CD8-positive, alpha-beta memory T cell (primary cell): Measurements from ENCODE around the gene CCR9. TPM values are rescaled to one million over a fixed set of nuclear protein-coding genes. Genes with fewer than 3 reads are reported as not detected.

Source experiments
- CTCF ChIA-PET: fragments of 350-600 bp; sonication (Branson Sonifier 250); formaldehyde crosslinking; loops from one replicate; lab custom pipeline; 2021; ENCODE audit warnings: antibody characterized with exemption; lab: Charles Lee
- POLR2A ChIA-PET: fragments of 350-600 bp; sonication (Branson Sonifier 250); formaldehyde crosslinking; loops from one replicate; lab custom pipeline; 2021; ENCODE audit warnings: antibody characterized with exemption; lab: Charles Lee
- DNase-seq, 5 donors: peaks; one replicate each; pipeline versions ENCODE4 v3.0.0 to v3.0.0-alpha.2; 2020 to 2022; ENCODE audit warnings: mixed read lengths in 1 of 5
- H3K27ac ChIP-seq: one replicate; pipeline ENCODE4 v1.7.0; 2013; ENCODE audit warnings: low read depth, mild to moderate bottlenecking, low read length, moderate library complexity
- H3K27me3 ChIP-seq: 2 replicates; pipeline ENCODE4 v1.7.0; 2013; ENCODE audit warnings: low read length, mild to moderate bottlenecking; ENCODE audit not compliant: insufficient read depth, poor library complexity, severe bottlenecking
- H3K36me3 ChIP-seq: 2 replicates; pipeline ENCODE4 v1.7.0; 2013; ENCODE audit warnings: mild to moderate bottlenecking, low read length, moderate library complexity; ENCODE audit not compliant: insufficient read depth
- H3K4me1 ChIP-seq: 2 replicates; pipeline ENCODE4 v1.7.0; 2013; ENCODE audit warnings: mild to moderate bottlenecking, low read length, moderate library complexity; ENCODE audit not compliant: insufficient read depth
- H3K4me3 ChIP-seq: 2 replicates; pipeline ENCODE4 v1.7.0; 2013; ENCODE audit warnings: mild to moderate bottlenecking, low read length
- H3K9me3 ChIP-seq: 2 replicates; pipeline ENCODE4 v1.7.0; 2013; ENCODE audit warnings: mild to moderate bottlenecking, low read length
- H3K27ac Mint-ChIP-seq, 8 donors: one replicate each; pipeline ENCODE4 v1.8.0; 2020 to 2021; ENCODE audit warnings: mixed read lengths in 8 of 8, mild to moderate bottlenecking in 6 of 8, inconsistent platforms in 3 of 8, moderate library complexity in 3 of 8
- H3K27me3 Mint-ChIP-seq, 2 donors: one replicate each; pipeline ENCODE4 v1.8.0; 2020 to 2021; ENCODE audit warnings: mixed read lengths in 2 of 2, mild to moderate bottlenecking in 1 of 2, moderate library complexity in 1 of 2
- H3K36me3 Mint-ChIP-seq, 3 donors: one replicate each; pipeline ENCODE4 v1.8.0; 2020 to 2021; ENCODE audit warnings: mixed read lengths in 3 of 3, inconsistent platforms in 1 of 3, mild to moderate bottlenecking in 1 of 3
- H3K4me1 Mint-ChIP-seq, 3 donors: one replicate each; pipeline ENCODE4 v1.8.0; 2020 to 2021; ENCODE audit warnings: mixed read lengths in 3 of 3, inconsistent platforms in 1 of 3, mild to moderate bottlenecking in 1 of 3
- H3K4me3 Mint-ChIP-seq, 7 donors: one replicate each; pipeline ENCODE4 v1.8.0; 2020 to 2021; ENCODE audit warnings: mixed read lengths in 7 of 7, mild to moderate bottlenecking in 6 of 7, moderate library complexity in 4 of 7, inconsistent platforms in 2 of 7
- H3K9me3 Mint-ChIP-seq, 5 donors: one replicate each; pipeline ENCODE4 v1.8.0; 2020 to 2022; ENCODE audit warnings: mixed read lengths in 5 of 5, mild to moderate bottlenecking in 3 of 5, moderate library complexity in 2 of 5, inconsistent platforms in 1 of 5
- polyA plus RNA-seq: library from polyadenylated mRNA; unstranded; fragments of 300-500 nt; fragmentation: Illumina TruSeq; gene quantifications from one replicate; pipeline ENCODE4 v1.2.3, GENCODE V29; 2021
- total RNA-seq, 2 experiments: library from RNA; stranded (reverse); gene quantifications; one replicate each; pipeline ENCODE4 v1.2.3, GENCODE V29; 2021

CCR9 gene
- total and polyA plus RNA-seq, 3 experiments from 2014 or later = 1.4 to 8.3 (median 7.3) TPM

DNA sequence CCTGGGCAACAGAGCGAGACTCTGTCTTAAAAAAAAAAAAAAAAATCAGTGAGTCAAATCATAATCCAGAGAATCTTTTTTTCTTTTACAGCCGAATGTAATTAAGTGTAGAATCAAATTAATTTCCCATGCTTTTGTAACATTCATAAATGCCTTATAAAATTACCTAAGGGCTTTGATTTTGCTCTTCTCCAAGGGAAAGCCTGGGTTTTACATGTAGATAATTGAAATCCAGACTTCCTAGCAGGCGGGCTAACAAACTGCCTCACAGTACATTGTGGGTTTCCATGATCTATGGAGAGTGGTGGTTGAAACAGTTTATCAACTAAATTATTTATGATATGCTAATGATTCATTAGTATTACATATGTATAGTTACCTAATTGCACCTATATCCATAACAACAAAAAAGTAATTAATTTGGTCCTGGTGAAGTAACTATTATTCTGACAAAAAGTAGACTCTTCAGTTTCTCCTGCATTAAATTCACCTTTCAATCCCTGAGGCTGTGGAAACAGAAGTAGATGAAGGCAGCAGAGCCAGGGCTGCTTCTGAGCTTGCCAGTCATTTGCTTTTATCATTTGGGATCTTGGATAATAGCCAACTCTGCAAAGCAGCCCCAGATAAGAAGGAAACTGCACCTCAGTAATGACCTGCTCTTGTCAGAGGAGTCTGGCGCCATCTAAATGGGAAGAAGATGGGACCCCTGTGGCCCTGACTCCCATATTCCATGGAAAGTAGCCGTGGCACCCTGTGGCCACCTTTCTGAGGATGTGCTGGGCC is 9.5 kb downstream of the CCR9 start:
- CTCF ChIA-PET = interaction anchor here (0.9 kb wide), 1 partner anchor 13 kb away, joined by 3 read pairs; no protein-coding TSS in a partner anchor
- H3K27me3 ChIP-seq = no peaks in the 10 kb centered on the region
- H3K27ac Mint-ChIP-seq = no peak overlapping the region
- H3K27ac ChIP-seq = no peak overlapping the region
- H3K4me1 Mint-ChIP-seq = peaks cover 5 to 72% (median 6%) of the 10 kb centered on the region in 3 donors
- H3K9me3 ChIP-seq = no peaks in the 10 kb centered on the region
- H3K4me1 ChIP-seq = peaks cover 16% of the 10 kb centered on the region
- peaks cover 6 to 17% of the 10 kb centered on the region in 2 donors for H3K27me3 Mint-ChIP-seq
- H3K9me3 Mint-ChIP-seq = peaks cover 0 to 2% (median 0%) of the 10 kb centered on the region in 5 donors
- DNase-seq = no peak
- H3K4me3 Mint-ChIP-seq = no peak overlapping the region
- no peaks in the 10 kb centered on the region for H3K36me3 ChIP-seq
- POLR2A ChIA-PET = no interaction called here
- peaks cover 5 to 57% (median 7%) of the 10 kb centered on the region in 3 donors for H3K36me3 Mint-ChIP-seq
- H3K4me3 ChIP-seq = no peak overlapping the region

DNA sequence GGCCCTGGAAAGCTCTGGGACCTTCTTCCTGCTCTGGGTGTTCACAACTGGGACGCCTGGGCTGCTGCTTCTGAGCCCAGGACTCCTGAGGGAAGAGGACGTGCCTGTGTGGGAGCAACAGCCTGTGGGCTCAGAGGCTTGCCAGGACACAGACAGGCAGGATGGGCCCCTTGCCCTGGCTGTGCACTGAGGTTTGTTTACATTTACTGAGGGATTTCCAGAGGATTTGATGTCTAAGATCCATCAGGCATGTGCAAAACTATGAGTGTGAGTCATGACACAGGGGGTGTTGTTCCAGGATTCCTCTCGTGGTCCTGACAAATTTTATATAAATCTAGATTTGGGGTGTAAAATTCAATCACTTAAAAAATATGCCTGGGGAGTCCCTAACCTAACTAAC is 10.6 kb downstream of the CCR9 start:
- no peak overlapping the region for H3K4me3 ChIP-seq
- no peaks in the 10 kb centered on the region for H3K27me3 ChIP-seq
- H3K4me1 ChIP-seq = peaks cover 14% of the 10 kb centered on the region
- no peak for DNase-seq
- ChIA-PET POLR2A (no interaction called here), CTCF (no interaction called here)
- H3K36me3 Mint-ChIP-seq = peaks cover 5 to 63% (median 7%) of the 10 kb centered on the region in 3 donors
- H3K9me3 Mint-ChIP-seq = peaks cover 0 to 2% (median 0%) of the 10 kb centered on the region in 5 donors
- H3K9me3 ChIP-seq = no peaks in the 10 kb centered on the region
- H3K27me3 Mint-ChIP-seq = peaks cover 0 to 17% of the 10 kb centered on the region in 2 donors
- H3K4me1 Mint-ChIP-seq = peaks cover 5 to 64% (median 5%) of the 10 kb centered on the region in 3 donors
- no peaks in the 10 kb centered on the region for H3K36me3 ChIP-seq
- H3K4me3 Mint-ChIP-seq = no peak overlapping the region
- no peak overlapping the region for H3K27ac ChIP-seq
- H3K27ac Mint-ChIP-seq = no peak overlapping the region

DNA sequence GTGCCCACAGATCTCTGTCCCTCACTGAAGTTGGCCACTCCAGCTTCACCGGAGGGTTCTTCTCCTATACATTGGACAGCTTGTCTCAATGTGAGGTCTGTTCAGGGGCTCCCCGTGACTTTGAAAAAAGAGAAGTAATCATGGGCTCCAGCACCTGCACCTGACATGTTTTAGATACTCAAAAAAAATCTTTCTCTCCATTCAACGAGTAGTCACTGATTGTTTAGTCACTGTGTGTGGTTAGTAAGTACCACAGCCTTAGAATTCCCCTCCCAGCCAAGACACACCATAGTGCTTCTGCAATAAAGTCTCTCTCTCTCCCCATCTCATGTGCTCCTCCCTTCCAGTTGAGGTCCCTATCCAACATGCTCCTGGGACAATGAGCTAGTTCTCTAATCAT is 18.6 kb downstream of the CCR9 start:
- DNase-seq = no peak
- Histone ChIP-seq H3K9me3 (no peaks in the 10 kb centered on the region), H3K4me3 (no peak overlapping the region), H3K27ac (no peak overlapping the region), H3K4me1 (peaks cover 18% of the 10 kb centered on the region), H3K27me3 (no peaks in the 10 kb centered on the region), H3K36me3 (no peaks in the 10 kb centered on the region)
- Mint-ChIP-seq H3K27ac (peak overlapping the region in 2 of 8 donors; percentile 26 to 55), H3K4me1 (peaks cover 25 to 56% (median 40%) of the 10 kb centered on the region in 3 donors), H3K27me3 (peaks cover 0 to 3% of the 10 kb centered on the region in 2 donors), H3K4me3 (peak overlapping the region in 1 of 7 donors; percentile 16), H3K36me3 (peaks cover 13 to 59% (median 15%) of the 10 kb centered on the region in 3 donors), H3K9me3 (no peaks in the 10 kb centered on the region)
- ChIA-PET POLR2A (interaction anchor here (0.6 to 1.2 kb wide), 2 partner anchors 15 to 73 kb away, joined by 3 to 6 read pairs; no protein-coding TSS in a partner anchor), CTCF (interaction anchor here (0.7 to 1.3 kb wide), 4 partner anchors 20 to 144 kb away, joined by 3 to 4 read pairs (median 4); no protein-coding TSS in a partner anchor)

DNA sequence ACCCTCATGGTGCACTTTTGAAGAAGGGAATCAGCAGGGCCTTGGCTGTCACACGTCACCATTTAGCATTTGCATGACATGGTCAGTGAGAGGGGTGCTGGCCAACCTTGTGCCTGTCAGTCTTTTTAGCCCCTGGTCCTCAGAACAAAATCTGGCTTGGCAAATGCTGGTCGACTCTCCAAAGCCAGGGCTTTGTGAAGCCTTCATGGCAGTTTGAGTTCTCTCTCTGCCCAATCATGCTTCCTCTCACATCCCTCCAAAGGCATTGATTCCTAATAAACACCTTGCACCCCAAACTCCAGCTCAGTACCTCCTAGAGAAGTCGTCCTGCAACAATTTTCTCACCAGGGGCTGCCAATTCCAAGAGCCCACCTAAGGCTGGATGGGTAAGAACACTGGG is 19.4 kb downstream of the CCR9 start:
- Mint-ChIP-seq H3K9me3 (no peaks in the 10 kb centered on the region), H3K27ac (peak overlapping the region in 1 of 8 donors; percentile 43), H3K4me3 (no peak overlapping the region), H3K36me3 (peaks cover 10 to 58% (median 22%) of the 10 kb centered on the region in 3 donors), H3K27me3 (peaks cover 0 to 4% of the 10 kb centered on the region in 2 donors), H3K4me1 (peaks cover 30 to 62% (median 46%) of the 10 kb centered on the region in 3 donors)
- POLR2A ChIA-PET = no interaction called here
- CTCF ChIA-PET = interaction anchor here (0.7 to 1.3 kb wide), 4 partner anchors 11 to 62 kb away, joined by 3 read pairs; no protein-coding TSS in a partner anchor
- Histone ChIP-seq H3K9me3 (no peaks in the 10 kb centered on the region), H3K4me1 (peaks cover 18% of the 10 kb centered on the region), H3K27me3 (no peaks in the 10 kb centered on the region), H3K4me3 (no peak overlapping the region), H3K27ac (no peak overlapping the region), H3K36me3 (no peaks in the 10 kb centered on the region)
- no peak for DNase-seq

DNA sequence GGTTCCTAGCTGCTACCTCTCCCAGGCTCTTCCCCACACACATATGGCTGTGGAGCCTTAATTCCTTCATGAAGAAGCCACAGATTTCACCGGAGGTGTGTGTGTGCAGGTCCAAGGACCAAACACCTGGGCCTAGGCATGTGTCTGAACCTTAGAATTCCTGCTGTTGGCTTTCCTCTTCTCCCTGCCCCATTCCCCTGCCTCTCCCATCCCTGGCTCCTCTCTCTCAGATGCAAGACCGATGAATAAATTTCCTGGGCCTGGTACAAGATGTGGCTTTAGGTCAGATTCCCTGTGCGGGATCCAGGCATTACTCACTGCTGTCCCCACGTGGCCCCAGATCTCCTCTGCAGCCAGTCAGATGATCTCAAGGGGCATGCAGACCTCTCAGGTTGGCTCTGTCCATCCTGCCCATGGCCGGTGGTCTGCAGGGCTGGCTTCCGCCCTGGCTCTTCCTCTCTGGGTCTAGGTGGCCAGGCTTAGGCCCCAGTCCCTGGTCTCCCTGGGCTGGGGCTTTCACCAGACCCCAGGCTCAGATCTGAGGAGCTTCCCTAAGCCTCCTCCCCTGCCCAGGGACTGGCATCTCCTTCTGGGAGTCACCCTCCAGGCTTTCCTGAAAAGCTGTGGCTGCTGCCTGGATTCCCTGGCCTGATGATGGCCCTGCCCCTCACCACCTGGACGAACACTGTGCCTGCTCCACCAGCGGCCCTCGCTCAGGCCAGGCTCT is 20.5 kb downstream of the CCR9 start:
- H3K4me1 Mint-ChIP-seq = peaks cover 36 to 73% (median 51%) of the 10 kb centered on the region in 3 donors
- peaks cover 10 to 52% (median 22%) of the 10 kb centered on the region in 3 donors for H3K36me3 Mint-ChIP-seq
- H3K4me1 ChIP-seq = peaks cover 18% of the 10 kb centered on the region
- DNase-seq = no peak
- H3K9me3 Mint-ChIP-seq = no peaks in the 10 kb centered on the region
- no peak overlapping the region for H3K4me3 ChIP-seq
- CTCF ChIA-PET = interaction anchor here (1.3 to 2.3 kb wide), 3 partner anchors 14 to 23 kb away, joined by 3 to 11 read pairs (median 5); no protein-coding TSS in a partner anchor
- H3K27ac Mint-ChIP-seq = peak overlapping the region in 2 of 8 donors; percentile 50 to 80
- no peaks in the 10 kb centered on the region for H3K9me3 ChIP-seq
- H3K4me3 Mint-ChIP-seq = peak overlapping the region in 1 of 7 donors; percentile 27
- H3K27me3 ChIP-seq = no peaks in the 10 kb centered on the region
- H3K27ac ChIP-seq = no peak overlapping the region
- POLR2A ChIA-PET = interaction anchor here (0.9 kb wide), 1 partner anchor 9 kb away, joined by 3 read pairs; no protein-coding TSS in a partner anchor
- H3K27me3 Mint-ChIP-seq = peaks cover 0 to 4% of the 10 kb centered on the region in 2 donors
- no peaks in the 10 kb centered on the region for H3K36me3 ChIP-seq

DNA sequence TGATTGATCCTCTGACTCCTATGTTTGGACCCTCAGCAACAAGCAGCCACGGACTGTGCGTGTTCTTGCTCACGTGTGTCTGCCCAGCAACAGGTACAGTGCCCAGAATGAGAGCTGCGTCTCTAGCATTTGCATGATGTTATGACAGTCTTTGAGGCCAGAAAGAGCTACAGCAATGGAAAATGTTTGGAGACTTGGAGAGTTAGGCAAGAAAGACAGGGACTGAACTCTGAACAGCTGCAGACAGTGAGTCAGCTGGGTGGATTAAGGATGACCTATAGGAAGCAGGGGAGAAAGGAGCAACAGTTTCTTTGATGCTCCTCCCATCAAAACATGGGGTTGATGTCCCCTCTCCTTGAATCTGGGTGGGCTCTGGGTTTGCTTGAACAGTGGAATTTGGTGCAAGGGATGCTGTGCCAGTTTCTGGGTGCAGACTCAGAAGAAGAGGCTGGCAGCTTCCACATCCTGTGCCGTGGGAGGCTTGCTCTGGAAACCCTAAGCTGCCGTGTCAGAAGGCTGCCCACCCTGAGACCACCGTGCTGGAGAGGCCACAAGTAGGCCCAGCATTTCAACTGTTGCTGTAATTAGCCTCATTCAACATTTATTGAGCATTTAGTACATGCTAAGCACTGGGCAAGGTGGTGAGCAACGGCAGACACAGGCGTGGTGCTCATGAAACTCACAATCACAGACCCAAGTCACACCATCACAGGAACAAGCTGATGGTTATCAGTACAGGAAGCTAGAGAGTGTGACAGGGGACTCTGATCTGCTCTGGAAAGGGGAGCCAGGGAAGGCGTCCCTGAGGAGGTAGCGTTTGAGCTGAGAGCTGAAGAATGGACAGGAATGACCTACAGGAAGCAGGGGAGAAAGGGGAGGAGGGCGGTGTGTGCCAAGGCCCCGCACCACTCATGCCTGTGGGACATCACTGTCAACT is 21.7 kb downstream of the CCR9 start:
- Histone ChIP-seq H3K36me3 (no peaks in the 10 kb centered on the region), H3K4me3 (no peak overlapping the region), H3K27me3 (no peaks in the 10 kb centered on the region), H3K9me3 (no peaks in the 10 kb centered on the region), H3K4me1 (peaks cover 18% of the 10 kb centered on the region), H3K27ac (no peak overlapping the region)
- ChIA-PET POLR2A (interaction anchor here (0.6 to 2.0 kb wide), 6 partner anchors 8 to 560 kb away, joined by 3 to 7 read pairs (median 4); no protein-coding TSS in a partner anchor), CTCF (interaction anchor here (1.0 to 2.3 kb wide), 4 partner anchors 13 to 25 kb away, joined by 3 to 11 read pairs (median 4); no protein-coding TSS in a partner anchor)
- Mint-ChIP-seq H3K27ac (peak overlapping the region in 6 of 8 donors; percentile 26 to 80 (median 52)), H3K4me1 (peaks cover 39 to 83% (median 58%) of the 10 kb centered on the region in 3 donors), H3K4me3 (peak overlapping the region; percentile 1 to 64 (median 49)), H3K9me3 (no peaks in the 10 kb centered on the region), H3K36me3 (peaks cover 10 to 47% (median 25%) of the 10 kb centered on the region in 3 donors), H3K27me3 (peaks cover 0 to 4% of the 10 kb centered on the region in 2 donors)
- peak in 3 of 5 donors; percentile 12 to 55 (median 26) for DNase-seq
